GM12878 (cell line): Measurements from ENCODE around the gene GGT6. TPM values are rescaled to one million over a fixed set of nuclear protein-coding genes. Genes with fewer than 3 reads are reported as not detected.

Experiments
- ATAC-seq: fragments of 200-7000 bp; cut with Tn5 transposase; 3 replicates; pipeline ENCODE4 v1.9.1; 2020; ENCODE audit warnings: mild to moderate bottlenecking, moderate library complexity
- BruUV-seq: library from RNA; stranded (reverse); fragments of 400-500 nt; replicated peaks from 2 replicates; lab custom pipeline; 2021; lab: Mats Ljungman, UMichigan
- CTCF ChIA-PET: fragments of 300-600 bp; sonication (Branson Sonifier 250); formaldehyde crosslinking; extraction: SDS; loops from one replicate; lab custom pipeline; 2021; ENCODE audit warnings: inconsistent platforms; lab: Yijun Ruan, JAX
- POLR2A ChIA-PET: fragments of 350-600 bp; formaldehyde crosslinking; extraction: SDS; loops from one replicate; lab custom pipeline; 2021; ENCODE audit warnings: inconsistent platforms; lab: Charles Lee
- RAD21 ChIA-PET: fragments of 300-600 bp; sonication (Branson Sonifier 250); formaldehyde crosslinking; loops from one replicate; lab custom pipeline; 2023; ENCODE audit warnings: antibody characterized with exemption; ENCODE audit not compliant: unreplicated experiment; lab: Charles Lee
- SMC1A ChIA-PET: fragments of 300-600 bp; sonication (Branson Sonifier 250); formaldehyde crosslinking; loops from one replicate; lab custom pipeline; 2023; ENCODE audit not compliant: unreplicated experiment, uncharacterized antibody; lab: Charles Lee
- DNase-seq: peaks from one replicate; pipeline ENCODE4 v3.0.0-alpha.2; 2011; ENCODE audit warnings: low read depth, low spot score
- FAIRE-seq: peaks from 3 replicates; lab custom pipeline; 2011; peaks lifted over from hg19 to GRCh38; lab: Jason Lieb, UNC
- H2AFZ ChIP-seq: 2 replicates; pipeline ENCODE4 v1.6.0; 2011; ENCODE audit warnings: low read depth, low read length, control low read depth; ENCODE audit not compliant: control insufficient read depth
- H3K27ac ChIP-seq: 2 replicates; pipeline ENCODE4 v1.5.1; 2011; ENCODE audit warnings: control low read depth; ENCODE audit not compliant: control insufficient read depth, insufficient read depth
- H3K27me3 ChIP-seq, 2 experiments: replicated peaks in 1 of 2; 2 replicates each; pipeline versions ENCODE4 v1.6.0 to v1.6.1; 2011; ENCODE audit warnings: low read length in 1 of 2; ENCODE audit not compliant: control insufficient read depth in 2 of 2, insufficient read depth in 2 of 2
- H3K36me3 ChIP-seq, 2 experiments: 2 replicates each; pipeline ENCODE4 v1.5.1; 2011; ENCODE audit warnings: low read length in 1 of 2; ENCODE audit not compliant: control insufficient read depth in 2 of 2, insufficient read depth in 2 of 2
- H3K4me1 ChIP-seq: 2 replicates; pipeline ENCODE4 v1.6.1; 2011; ENCODE audit warnings: mild to moderate bottlenecking, low read length, moderate library complexity, mixed read lengths; ENCODE audit not compliant: control insufficient read depth, insufficient read depth
- H3K4me2 ChIP-seq: 2 replicates; pipeline ENCODE4 v1.6.0; 2011; ENCODE audit warnings: control low read depth; ENCODE audit not compliant: control insufficient read depth, insufficient read depth
- H3K4me3 ChIP-seq: fragments of 200-600 bp; sonication (generic); 2 replicates; pipeline ENCODE4 v1.5.1; 2016
- H3K79me2 ChIP-seq: 2 replicates; pipeline ENCODE4 v1.6.0; 2011; ENCODE audit warnings: low read length; ENCODE audit not compliant: control insufficient read depth, insufficient read depth
- H3K9ac ChIP-seq: 2 replicates; pipeline ENCODE4 v1.8.0; 2011; ENCODE audit warnings: low read length, control low read depth, mixed read lengths; ENCODE audit not compliant: control insufficient read depth, insufficient read depth
- H3K9me3 ChIP-seq: replicated peaks from 3 replicates; pipeline ENCODE4 v1.5.1; 2011; ENCODE audit warnings: mild to moderate bottlenecking, low read length; ENCODE audit not compliant: control insufficient read depth, insufficient read depth
- H4K20me1 ChIP-seq: 2 replicates; pipeline ENCODE4 v1.6.0; 2011; ENCODE audit not compliant: control insufficient read depth, insufficient read depth
- CUX1 ChIP-seq: IDR thresholded peaks from 2 replicates; pipeline ENCODE4 v1.6.1; 2012; ENCODE audit warnings: improper control_type of control experiment, low read depth, low read length; ENCODE audit not compliant: insufficient replicate concordance
- DPF2 ChIP-seq: fragments of 450-650 bp; IDR thresholded peaks from 2 replicates; pipeline ENCODE4 v1.6.1; 2017; ENCODE audit warnings: mild to moderate bottlenecking
- ESRRA ChIP-seq: IDR thresholded peaks from 2 replicates; pipeline ENCODE4 v1.6.1; 2012; ENCODE audit warnings: mild to moderate bottlenecking, low read length, improper control_type of control experiment
- NFYB ChIP-seq: IDR thresholded peaks from 2 replicates; pipeline ENCODE4 v1.6.1; 2011; ENCODE audit warnings: low read depth, mild to moderate bottlenecking, low read length, improper control_type of control experiment, moderate library complexity; ENCODE audit not compliant: insufficient read depth
- RCOR1 ChIP-seq: conservative IDR thresholded peaks from 2 replicates; pipeline ENCODE4 v1.6.1; 2012; ENCODE audit warnings: low read depth, low read length, improper control_type of control experiment
- SMAD5 ChIP-seq: IDR thresholded peaks from 2 replicates; pipeline ENCODE4 v1.6.1; 2016; ENCODE audit warnings: antibody characterized with exemption, low read depth
- ZNF592 ChIP-seq: fragments of 450-650 bp; IDR thresholded peaks from 2 replicates; pipeline ENCODE4 v1.6.1; 2017; ENCODE audit warnings: mild to moderate bottlenecking, moderate library complexity
- ZSCAN29 ChIP-seq: fragments of 450-650 bp; IDR thresholded peaks from 2 replicates; pipeline ENCODE4 v1.6.1; 2017; ENCODE audit warnings: mild to moderate bottlenecking, moderate library complexity
- WGBS: methylation state at CpG from one replicate; pipeline ENCODE4 v1.1.6; 2016; ENCODE audit warnings: low lambda C conversion rate; ENCODE audit not compliant: insufficient replicate concordance, insufficient coverage; ENCODE audit errors: missing lambda C conversion rate; 5-methylcytosine and 5-hydroxymethylcytosine counted together
- in situ Hi-C: fragments of 300-500 bp; cut with MboI; formaldehyde crosslinking; loops from 9 replicates; pipeline ENCODE4 v1.14.3; 2018; ENCODE audit warnings: mixed read lengths
- intact Hi-C: fragments of 100-400 bp; cut with micrococcal nuclease; formaldehyde crosslinking; loops from one replicate; pipeline ENCODE4 v1.14.2; 2022; ENCODE audit not compliant: unreplicated experiment
- polyA plus RNA-seq, 11 experiments: library from polyadenylated mRNA; depleted of rRNA in 4 of 11; unstranded in 6 of 11; stranded (reverse) in 5 of 11; fragments of >200 nt; fragmentation: Nextera tagmentation in 4 of 11; fragmentation: Illumina TruSeq in 1 of 11; extraction: Ambion mirVana in 4 of 11; extraction: Trizol in 1 of 11; gene quantifications; 1 replicate in 1 of 11; 2 replicates in 10 of 11; pipeline versions ENCODE4 v1.2.1 to v1.2.3, GENCODE V29; 2011 to 2016; ENCODE audit warnings: inconsistent platforms in 2 of 11, missing spikeins in 2 of 11, low read depth in 1 of 11
- total RNA-seq, 4 experiments: library from RNA; depleted of rRNA in 3 of 4; stranded (reverse); fragments of >200 nt in 3 of 4; fragmentation: Illumina TruSeq in 1 of 4; extraction: Trizol in 1 of 4; gene quantifications; 2 replicates each; pipeline versions ENCODE4 v1.2.1 to v1.2.3, GENCODE V29; 2013 to 2021
- TF ChIP-seq, protein P1 (sequence below): IDR thresholded peaks from 2 replicates; pipeline ENCODE4 v1.6.1; 2012; ENCODE audit warnings: mild to moderate bottlenecking, low read depth, low read length

Gene GGT6
- total and polyA plus RNA-seq, 10 of the 15 experiments (the other 5 are each of a cell fraction or from before 2014, with no cell fraction given), result 0.01 to 0.26 (median 0.13) TPM; not detected in 5

DNA sequence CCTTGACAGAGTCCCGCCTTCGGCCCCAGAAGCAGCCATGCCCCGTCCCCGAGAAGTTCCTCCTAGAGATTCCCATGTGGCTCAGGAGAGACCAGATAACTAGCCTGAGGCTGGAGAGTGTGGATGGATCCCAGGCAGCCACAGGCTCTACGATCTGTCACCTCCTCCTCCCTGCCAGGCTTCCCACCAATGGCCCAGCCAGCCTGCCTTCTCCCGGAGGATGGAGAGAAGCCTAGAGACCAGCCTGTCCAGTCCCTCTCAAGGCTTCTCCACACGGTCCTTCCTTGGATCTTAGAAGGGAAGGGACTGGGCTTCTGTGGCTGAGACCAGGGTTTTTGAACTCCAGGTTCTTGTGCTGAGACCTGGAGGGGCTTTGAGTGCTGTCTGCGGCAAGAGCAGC, 22.3 kb upstream of the GGT6 start:
- CTCF ChIA-PET, result no interaction called here
- Histone ChIP-seq H3K4me3 (no peak overlapping the region), H3K4me1 (no peaks in the 10 kb centered on the region), H3K4me2 (no peak overlapping the region), H3K36me3 (no peaks in the 10 kb centered on the region), H3K9me3 (no peaks in the 10 kb centered on the region; the same call in 2 of the 3 replicates), H3K27ac (no peak overlapping the region), H3K79me2 (no peaks in the 10 kb centered on the region), H2AFZ (no peak overlapping the region), H4K20me1 (no peaks in the 10 kb centered on the region; the same call in none of the 2 replicates), H3K9ac (no peak overlapping the region), H3K27me3 (peaks cover 8% of the 10 kb centered on the region in 2 experiments; a peak in 3 of 4 replicates)
- BruUV-seq, result no TSS peak
- DNase-seq (no peak), FAIRE-seq (no peak), ATAC-seq (no peak)
- TF ChIP-seq ZSCAN29, result no peak
- TF ChIP-seq, protein P1, sequence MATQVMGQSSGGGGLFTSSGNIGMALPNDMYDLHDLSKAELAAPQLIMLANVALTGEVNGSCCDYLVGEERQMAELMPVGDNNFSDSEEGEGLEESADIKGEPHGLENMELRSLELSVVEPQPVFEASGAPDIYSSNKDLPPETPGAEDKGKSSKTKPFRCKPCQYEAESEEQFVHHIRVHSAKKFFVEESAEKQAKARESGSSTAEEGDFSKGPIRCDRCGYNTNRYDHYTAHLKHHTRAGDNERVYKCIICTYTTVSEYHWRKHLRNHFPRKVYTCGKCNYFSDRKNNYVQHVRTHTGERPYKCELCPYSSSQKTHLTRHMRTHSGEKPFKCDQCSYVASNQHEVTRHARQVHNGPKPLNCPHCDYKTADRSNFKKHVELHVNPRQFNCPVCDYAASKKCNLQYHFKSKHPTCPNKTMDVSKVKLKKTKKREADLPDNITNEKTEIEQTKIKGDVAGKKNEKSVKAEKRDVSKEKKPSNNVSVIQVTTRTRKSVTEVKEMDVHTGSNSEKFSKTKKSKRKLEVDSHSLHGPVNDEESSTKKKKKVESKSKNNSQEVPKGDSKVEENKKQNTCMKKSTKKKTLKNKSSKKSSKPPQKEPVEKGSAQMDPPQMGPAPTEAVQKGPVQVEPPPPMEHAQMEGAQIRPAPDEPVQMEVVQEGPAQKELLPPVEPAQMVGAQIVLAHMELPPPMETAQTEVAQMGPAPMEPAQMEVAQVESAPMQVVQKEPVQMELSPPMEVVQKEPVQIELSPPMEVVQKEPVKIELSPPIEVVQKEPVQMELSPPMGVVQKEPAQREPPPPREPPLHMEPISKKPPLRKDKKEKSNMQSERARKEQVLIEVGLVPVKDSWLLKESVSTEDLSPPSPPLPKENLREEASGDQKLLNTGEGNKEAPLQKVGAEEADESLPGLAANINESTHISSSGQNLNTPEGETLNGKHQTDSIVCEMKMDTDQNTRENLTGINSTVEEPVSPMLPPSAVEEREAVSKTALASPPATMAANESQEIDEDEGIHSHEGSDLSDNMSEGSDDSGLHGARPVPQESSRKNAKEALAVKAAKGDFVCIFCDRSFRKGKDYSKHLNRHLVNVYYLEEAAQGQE, result no peak
- TF ChIP-seq SMAD5, result no peak
- TF ChIP-seq CUX1, result no peak
- no peak for TF ChIP-seq DPF2
- TF ChIP-seq ESRRA, result no peak
- no peak for TF ChIP-seq ZNF592
- TF ChIP-seq NFYB, result no peak
- TF ChIP-seq RCOR1, result no peak
- RAD21 ChIA-PET, result no interaction called here
- in situ Hi-C loops, result no loop called here
- POLR2A ChIA-PET, result no interaction called here
- intact Hi-C loops, result no loop called here
- WGBS, result 63% methylated on average over 8 of the region's 8 CpGs
- SMC1A ChIA-PET, result no interaction called here
